ENCODE results near the gene AAK1. TPM values are rescaled to one million over a fixed set of nuclear protein-coding genes. Genes with fewer than 3 reads are reported as not detected.

The AAK1 gene
- polyA plus RNA-seq, 1 donor from 2014 or later: 26.7 TPM

- Histone ChIP-seq H3K4me2 (ENCODE audit: low read length) (no peak overlapping the region), H3K36me3 (ENCODE audit: insufficient read depth, low read length) (no peaks in the 10 kb centered on the region), H4K20me1 (ENCODE audit: insufficient read depth) (no peaks in the 10 kb centered on the region), H3K27ac (ENCODE audit: low read length) (no peak overlapping the region), H3F3A (ENCODE audit: insufficient read depth, low read length, poor library complexity, severe bottlenecking) (no peaks in the 10 kb centered on the region), H3K9me3 (ENCODE audit: low read length) (no peaks in the 10 kb centered on the region), H3K9me2 (ENCODE audit: insufficient read depth, low read length) (no peaks in the 10 kb centered on the region), H3K79me2 (replicated peaks; ENCODE audit: insufficient read depth, low read length) (no peaks in the 10 kb centered on the region), H2AFZ (ENCODE audit: low read depth, low read length) (no peak overlapping the region), H3K27me3 (ENCODE audit: insufficient read depth, low read depth, low read length) (no peaks in the 10 kb centered on the region), H3K4me3 (ENCODE audit: low read length) (no peak overlapping the region), H3K9ac (ENCODE audit: low read length) (no peak overlapping the region)
- TF ChIP-seq, protein P1, sequence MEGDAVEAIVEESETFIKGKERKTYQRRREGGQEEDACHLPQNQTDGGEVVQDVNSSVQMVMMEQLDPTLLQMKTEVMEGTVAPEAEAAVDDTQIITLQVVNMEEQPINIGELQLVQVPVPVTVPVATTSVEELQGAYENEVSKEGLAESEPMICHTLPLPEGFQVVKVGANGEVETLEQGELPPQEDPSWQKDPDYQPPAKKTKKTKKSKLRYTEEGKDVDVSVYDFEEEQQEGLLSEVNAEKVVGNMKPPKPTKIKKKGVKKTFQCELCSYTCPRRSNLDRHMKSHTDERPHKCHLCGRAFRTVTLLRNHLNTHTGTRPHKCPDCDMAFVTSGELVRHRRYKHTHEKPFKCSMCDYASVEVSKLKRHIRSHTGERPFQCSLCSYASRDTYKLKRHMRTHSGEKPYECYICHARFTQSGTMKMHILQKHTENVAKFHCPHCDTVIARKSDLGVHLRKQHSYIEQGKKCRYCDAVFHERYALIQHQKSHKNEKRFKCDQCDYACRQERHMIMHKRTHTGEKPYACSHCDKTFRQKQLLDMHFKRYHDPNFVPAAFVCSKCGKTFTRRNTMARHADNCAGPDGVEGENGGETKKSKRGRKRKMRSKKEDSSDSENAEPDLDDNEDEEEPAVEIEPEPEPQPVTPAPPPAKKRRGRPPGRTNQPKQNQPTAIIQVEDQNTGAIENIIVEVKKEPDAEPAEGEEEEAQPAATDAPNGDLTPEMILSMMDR (IDR thresholded peaks at IDR 0.05; ENCODE audit: poor library complexity, severe bottlenecking): no peak
- TF ChIP-seq SMC3 (conservative IDR thresholded peaks at IDR 0.05; ENCODE audit: poor library complexity): no peak
- no peak for TF ChIP-seq EZH2 (IDR thresholded peaks at IDR 0.05; ENCODE audit: borderline replicate concordance, insufficient read depth, low read length, poor library complexity, severe bottlenecking)
- TF ChIP-seq EP300 (conservative IDR thresholded peaks at IDR 0.05; ENCODE audit: poor library complexity, severe bottlenecking): no peak
- TF ChIP-seq POLR2AphosphoS5 (IDR thresholded peaks at IDR 0.05): no peak
- no peak for TF ChIP-seq TAF1 (IDR thresholded peaks at IDR 0.05; ENCODE audit: low read depth)
Observed at GRCh38 chr2:69462780-69463179, 180.8 kb downstream of the AAK1 start.

DNA sequence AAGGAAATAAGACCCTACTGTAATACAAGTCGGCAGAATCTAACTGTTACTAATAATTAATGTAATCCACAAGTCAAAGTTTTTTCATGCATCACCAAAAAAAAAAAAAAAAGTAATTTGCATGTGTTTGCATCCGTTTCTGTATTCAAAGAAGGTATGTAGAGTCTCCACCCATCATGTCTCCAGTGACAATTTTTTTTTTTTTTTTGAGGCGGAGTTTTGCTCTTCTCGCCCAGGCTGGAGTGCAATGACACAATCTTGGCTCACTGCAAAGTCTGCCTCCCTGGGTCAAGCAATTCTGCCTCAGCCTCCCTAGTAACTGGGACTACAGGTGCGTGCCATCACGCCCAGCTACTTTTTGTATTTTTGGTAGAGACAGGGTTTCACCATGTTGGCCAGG lies 182.1 kb downstream of the AAK1 start:
- Histone ChIP-seq H3K9ac (ENCODE audit: low read length) (no peak overlapping the region), H3K4me2 (ENCODE audit: low read length) (no peak overlapping the region), H3K79me2 (replicated peaks; ENCODE audit: insufficient read depth, low read length) (no peaks in the 10 kb centered on the region), H3K9me3 (ENCODE audit: low read length) (no peaks in the 10 kb centered on the region), H3K27me3 (ENCODE audit: insufficient read depth, low read depth, low read length) (no peaks in the 10 kb centered on the region), H3K9me2 (ENCODE audit: insufficient read depth, low read length) (no peaks in the 10 kb centered on the region), H4K20me1 (ENCODE audit: insufficient read depth) (no peaks in the 10 kb centered on the region), H2AFZ (ENCODE audit: low read depth, low read length) (no peak overlapping the region), H3K4me3 (ENCODE audit: low read length) (no peak overlapping the region), H3K36me3 (ENCODE audit: insufficient read depth, low read length) (no peaks in the 10 kb centered on the region), H3K27ac (ENCODE audit: low read length) (no peak overlapping the region), H3F3A (ENCODE audit: insufficient read depth, low read length, poor library complexity, severe bottlenecking) (no peaks in the 10 kb centered on the region)
- TF ChIP-seq, protein P1 (IDR thresholded peaks at IDR 0.05; ENCODE audit: poor library complexity, severe bottlenecking): no peak
- TF ChIP-seq TAF1 (IDR thresholded peaks at IDR 0.05; ENCODE audit: low read depth) (no peak), EP300 (conservative IDR thresholded peaks at IDR 0.05; ENCODE audit: poor library complexity, severe bottlenecking) (no peak), EZH2 (IDR thresholded peaks at IDR 0.05; ENCODE audit: borderline replicate concordance, insufficient read depth, low read length, poor library complexity, severe bottlenecking) (no peak), RAD21 (conservative IDR thresholded peaks at IDR 0.05) (no peak), POLR2AphosphoS5 (IDR thresholded peaks at IDR 0.05) (no peak), SMC3 (conservative IDR thresholded peaks at IDR 0.05; ENCODE audit: poor library complexity) (no peak), MXI1 (conservative IDR thresholded peaks at IDR 0.05; ENCODE audit: poor library complexity, severe bottlenecking) (no peak)
- TF ChIP-seq, protein P2, sequence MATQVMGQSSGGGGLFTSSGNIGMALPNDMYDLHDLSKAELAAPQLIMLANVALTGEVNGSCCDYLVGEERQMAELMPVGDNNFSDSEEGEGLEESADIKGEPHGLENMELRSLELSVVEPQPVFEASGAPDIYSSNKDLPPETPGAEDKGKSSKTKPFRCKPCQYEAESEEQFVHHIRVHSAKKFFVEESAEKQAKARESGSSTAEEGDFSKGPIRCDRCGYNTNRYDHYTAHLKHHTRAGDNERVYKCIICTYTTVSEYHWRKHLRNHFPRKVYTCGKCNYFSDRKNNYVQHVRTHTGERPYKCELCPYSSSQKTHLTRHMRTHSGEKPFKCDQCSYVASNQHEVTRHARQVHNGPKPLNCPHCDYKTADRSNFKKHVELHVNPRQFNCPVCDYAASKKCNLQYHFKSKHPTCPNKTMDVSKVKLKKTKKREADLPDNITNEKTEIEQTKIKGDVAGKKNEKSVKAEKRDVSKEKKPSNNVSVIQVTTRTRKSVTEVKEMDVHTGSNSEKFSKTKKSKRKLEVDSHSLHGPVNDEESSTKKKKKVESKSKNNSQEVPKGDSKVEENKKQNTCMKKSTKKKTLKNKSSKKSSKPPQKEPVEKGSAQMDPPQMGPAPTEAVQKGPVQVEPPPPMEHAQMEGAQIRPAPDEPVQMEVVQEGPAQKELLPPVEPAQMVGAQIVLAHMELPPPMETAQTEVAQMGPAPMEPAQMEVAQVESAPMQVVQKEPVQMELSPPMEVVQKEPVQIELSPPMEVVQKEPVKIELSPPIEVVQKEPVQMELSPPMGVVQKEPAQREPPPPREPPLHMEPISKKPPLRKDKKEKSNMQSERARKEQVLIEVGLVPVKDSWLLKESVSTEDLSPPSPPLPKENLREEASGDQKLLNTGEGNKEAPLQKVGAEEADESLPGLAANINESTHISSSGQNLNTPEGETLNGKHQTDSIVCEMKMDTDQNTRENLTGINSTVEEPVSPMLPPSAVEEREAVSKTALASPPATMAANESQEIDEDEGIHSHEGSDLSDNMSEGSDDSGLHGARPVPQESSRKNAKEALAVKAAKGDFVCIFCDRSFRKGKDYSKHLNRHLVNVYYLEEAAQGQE (IDR thresholded peaks at IDR 0.05; ENCODE audit: borderline replicate concordance): no peak

Data from neural cell (in vitro differentiated cells).